HG03571 (cell line): ENCODE data around the gene CCDC102B.
"Not testable (repeated sequence)": the region's sequence is repeated elsewhere in the genome, so short reads cannot be mapped to it uniquely, and the experiment has no call there.

Experiments
- ATAC-seq: cut with Tn5 transposase; IDR thresholded peaks from one replicate; pipeline ENCODE4 v1.9.1; 2021; ENCODE audit not compliant: unreplicated experiment

CCDC102B gene

GRCh38 chr18:68893354-68893753 is 95.5 kb downstream of the CCDC102B start:
- no peak for ATAC-seq

DNA sequence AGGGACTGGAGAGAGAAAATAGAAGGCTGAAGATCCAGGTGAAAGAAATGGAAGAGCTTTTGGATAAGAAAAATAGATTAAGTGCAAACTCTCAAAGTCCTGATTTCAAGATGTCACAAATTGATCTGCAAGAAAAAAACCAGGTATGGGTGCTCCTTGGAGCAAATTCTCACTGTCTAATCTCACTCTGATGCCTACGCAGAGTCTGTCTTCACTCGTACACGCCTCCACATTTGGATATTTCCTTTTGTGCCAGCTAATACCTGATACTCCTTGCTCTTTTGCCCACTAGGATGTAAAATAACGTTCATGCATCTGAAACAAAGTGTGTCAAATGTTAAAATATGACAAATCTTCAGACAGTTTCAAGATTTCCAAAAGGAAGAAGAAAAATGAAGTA is 99.4 kb downstream of the CCDC102B start:
- ATAC-seq, result no peak

GRCh38 chr18:68909579-68909978 is 111.7 kb downstream of the CCDC102B start:
- no peak for ATAC-seq

DNA sequence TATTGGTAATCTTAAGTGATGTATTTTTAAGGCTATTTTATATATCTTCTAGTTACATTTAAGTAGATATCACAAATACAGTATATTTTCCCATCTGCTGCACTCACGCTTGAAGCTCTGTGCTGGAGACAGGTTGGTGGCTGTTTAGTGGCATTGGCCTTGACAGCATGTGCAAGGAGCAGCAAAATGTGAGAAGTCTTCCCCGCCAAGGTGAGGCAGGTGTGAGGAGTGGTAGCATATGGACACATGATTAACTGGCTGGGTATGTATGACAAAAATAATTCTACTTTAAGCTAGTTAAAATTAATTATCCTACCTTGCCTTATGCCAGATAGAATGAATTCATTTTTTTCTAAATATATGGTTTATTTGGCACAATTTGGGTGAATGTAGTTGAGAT is 117.2 kb downstream of the CCDC102B start:
- ATAC-seq, result no peak

DNA sequence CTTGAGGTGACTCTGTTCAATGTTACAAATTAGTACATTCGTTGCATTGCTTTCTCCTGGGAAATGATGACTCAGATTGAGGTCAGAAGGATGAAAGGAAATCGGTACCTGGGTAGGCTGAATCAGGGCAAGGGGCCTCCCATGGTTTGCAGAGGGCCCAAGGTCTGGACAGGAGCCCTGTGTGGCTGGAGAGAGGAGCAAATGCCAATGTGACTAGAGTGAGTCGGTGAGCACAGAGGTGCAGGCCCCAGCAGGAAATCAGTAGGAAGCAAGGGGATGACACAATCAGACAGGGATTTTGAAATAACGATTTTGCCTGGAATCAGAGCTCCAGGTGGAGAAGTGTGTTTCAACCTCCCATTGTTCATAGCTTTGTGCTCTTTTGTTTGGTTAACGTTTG is 118.9 kb downstream of the CCDC102B start:
- no peak for ATAC-seq

GRCh38 chr18:68918216-68918615 is 120.3 kb downstream of the CCDC102B start:
- no peak for ATAC-seq

GRCh38 chr18:68919900-68920299 is 122.0 kb downstream of the CCDC102B start:
- ATAC-seq, result no peak

DNA sequence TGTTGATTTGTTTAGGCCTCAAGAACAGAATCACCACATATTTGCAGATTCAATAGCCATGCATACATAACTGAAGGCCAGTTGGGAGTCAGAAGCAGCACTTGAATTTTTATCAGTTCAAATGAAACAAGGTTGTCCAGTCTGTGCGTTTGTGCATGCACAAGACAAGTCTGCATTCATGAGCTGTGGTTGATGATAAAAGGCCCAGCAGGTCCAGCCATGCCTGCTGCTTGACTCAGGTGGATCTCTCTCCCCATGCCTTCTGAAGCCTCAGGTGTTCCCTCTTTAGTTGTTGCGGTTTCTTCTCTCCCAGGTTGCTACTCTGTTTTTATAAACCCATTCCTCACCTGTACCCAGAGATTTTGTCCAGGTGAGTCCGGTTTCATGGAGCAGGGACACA is 124.5 kb downstream of the CCDC102B start:
- ATAC-seq, result no peak

- peak; percentile 62 for ATAC-seq
Measured at GRCh38 chr18:68925268-68925667, 127.4 kb downstream of the CCDC102B start.

DNA sequence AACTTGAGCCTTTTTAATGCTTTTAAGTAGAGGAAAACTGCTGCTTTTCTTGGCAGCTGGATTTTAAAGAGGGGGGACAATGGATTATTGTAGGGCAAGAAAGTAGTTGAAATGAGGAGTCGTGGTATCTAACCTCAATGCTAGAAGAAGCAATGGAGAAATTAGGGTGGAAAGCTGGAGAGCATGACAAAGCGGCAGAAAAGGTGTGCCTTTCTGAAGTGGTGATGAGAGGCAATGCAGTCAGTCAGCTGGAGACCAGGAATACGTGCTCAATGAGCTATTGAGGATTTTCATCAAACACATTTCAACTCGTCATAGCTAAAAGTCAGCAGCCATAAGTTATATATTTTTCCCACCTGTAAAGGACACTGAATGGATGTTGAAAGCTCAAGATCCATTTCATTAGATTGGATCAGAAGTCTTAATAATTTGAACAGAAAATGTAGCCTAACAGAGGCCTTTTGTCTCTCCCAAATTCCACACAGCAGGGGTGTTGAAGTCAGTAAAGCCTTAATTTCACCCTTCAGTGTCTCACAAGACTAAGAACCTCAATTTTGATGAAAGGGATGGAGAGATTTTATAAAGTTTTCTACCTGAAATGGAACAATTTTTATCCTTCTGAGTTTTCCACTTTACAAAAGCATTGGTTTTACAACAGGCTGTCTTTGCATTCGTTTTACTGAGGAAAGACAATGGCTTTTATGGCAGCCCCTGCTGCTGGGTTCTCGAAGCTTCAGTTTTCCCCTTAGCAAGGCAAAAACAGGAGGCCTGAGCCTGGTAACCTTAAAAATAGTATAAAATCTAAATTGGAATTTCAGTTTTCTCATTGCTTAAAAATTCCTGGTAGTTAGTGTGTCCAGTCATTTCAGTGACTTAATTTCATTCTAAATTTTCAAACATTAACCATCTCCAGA is 131.1 kb downstream of the CCDC102B start:
- no peak for ATAC-seq

GRCh38 chr18:68935686-68936085 is 137.8 kb downstream of the CCDC102B start:
- ATAC-seq, result no peak

- peak; percentile 46 for ATAC-seq
Measured at GRCh38 chr18:68937029-68937599, 139.2 kb downstream of the CCDC102B start.

DNA sequence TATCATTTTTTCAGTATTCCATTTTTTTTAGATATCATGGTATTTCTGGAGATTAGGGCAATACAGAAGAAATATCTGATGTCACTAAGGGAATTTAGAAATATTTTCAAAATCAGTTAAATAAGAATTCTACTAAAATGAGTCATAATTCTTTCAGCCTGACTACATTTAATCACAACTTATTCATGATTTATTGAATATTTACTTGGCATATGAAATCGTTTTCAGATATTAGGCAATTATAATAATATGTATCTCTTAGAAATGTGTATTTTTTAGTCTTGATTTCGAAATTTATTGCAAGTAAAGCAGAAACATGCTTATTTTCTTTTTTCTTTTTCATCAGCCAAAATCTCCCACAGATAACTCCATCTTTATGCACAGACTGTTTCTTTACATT is 142.2 kb downstream of the CCDC102B start:
- no peak for ATAC-seq

DNA sequence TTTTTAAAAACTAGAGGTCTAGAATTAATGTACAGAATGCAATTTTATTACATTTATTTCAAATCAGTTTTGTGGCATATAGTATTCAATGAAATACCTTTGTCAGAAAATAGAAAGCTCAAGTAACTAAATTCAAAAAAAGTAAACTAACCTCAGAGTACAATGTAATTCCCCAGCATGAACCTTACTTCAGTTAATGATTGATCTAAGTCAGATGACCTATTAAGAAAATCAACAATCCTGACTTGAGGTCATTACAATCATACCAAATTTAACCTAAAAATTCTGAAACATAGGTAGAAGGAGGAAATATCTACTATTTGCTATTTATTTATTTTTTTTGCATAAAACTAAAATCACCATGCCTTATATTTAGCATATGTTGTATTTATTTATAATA is 142.9 kb downstream of the CCDC102B start:
- no peak for ATAC-seq

DNA sequence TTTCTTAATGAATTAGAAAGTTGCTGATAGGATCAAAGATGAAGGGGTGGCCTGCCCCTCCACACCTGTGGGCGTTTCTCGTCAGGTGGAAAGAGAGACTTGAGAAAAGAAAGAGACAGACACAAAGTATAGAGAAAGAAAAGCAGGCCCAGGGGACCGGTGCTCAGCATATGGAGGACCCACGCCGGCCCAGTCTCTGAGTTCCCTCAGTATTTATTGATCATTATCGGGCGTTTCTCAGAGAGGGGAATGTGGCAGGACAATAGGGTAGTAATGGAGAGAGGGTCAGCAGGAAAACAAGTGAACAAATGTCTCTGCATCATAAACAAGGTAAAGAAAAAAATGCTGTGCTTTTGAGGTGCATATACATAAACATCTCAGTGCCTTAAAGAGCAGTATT is 144.3 kb downstream of the CCDC102B start:
- ATAC-seq, result no peak

- not testable (repeated sequence) for ATAC-seq
Measured at GRCh38 chr18:68943861-68944260, 146.0 kb downstream of the CCDC102B start.

GRCh38 chr18:68944330-68944729 is 146.4 kb downstream of the CCDC102B start:
- no peak for ATAC-seq

DNA sequence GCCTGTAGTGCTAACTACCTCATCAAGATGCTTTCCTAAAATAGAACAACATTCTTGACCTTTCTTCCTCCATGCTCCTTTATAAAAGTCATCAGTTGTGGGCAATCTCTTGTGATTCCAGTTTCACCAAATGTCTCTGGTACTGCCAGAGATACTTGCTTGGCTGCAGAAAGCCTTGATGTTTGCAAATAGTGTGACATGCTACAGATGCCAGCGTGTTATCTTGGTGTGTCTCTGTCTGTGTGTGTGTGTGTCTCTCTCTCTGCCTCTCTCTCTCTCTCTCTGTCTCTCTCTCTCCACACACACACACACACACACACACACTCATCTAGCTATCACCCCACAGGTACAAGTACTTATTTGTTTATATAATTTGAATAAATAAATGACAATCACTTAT is 146.9 kb downstream of the CCDC102B start:
- ATAC-seq, result no peak

DNA sequence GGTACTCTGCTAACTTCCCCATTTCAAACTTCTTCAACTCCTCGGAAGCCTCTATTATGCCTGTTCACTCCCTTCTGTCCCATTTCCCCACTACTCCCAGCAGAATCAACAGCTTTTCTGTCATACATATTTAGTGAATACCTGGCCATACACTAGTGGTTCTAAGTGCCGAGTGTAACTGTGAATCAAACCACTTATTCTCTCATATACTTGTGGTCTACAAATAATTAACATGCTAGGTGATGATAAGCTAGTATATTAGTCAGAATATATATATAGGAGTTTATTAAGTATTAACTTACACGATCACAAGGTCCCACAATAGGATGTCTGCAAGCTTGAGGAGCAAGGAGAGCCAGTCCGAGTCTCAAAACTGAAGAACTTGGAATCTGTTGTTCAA is 150.7 kb downstream of the CCDC102B start:
- ATAC-seq, result no peak

GRCh38 chr18:68954738-68955137 is 156.9 kb downstream of the CCDC102B start:
- ATAC-seq, result no peak

- no peak for ATAC-seq
Measured at GRCh38 chr18:68956650-68957049, 158.8 kb downstream of the CCDC102B start.

GRCh38 chr18:68960355-68960754 is 162.5 kb downstream of the CCDC102B start:
- ATAC-seq, result no peak

GRCh38 chr18:68962623-68963022 is 164.7 kb downstream of the CCDC102B start:
- ATAC-seq, result no peak
